ENCODE data around the gene NCR2. TPM values are rescaled to one million over a fixed set of nuclear protein-coding genes. Genes with fewer than 3 reads are reported as not detected.

The NCR2 gene
- total and polyA plus RNA-seq, 9 donors: not detected

- Histone ChIP-seq H3K36me3 (no peaks in the 10 kb centered on the region), H3K27me3 (peaks cover 3% of the 10 kb centered on the region), H3K4me1 (ENCODE audit: insufficient read depth) (peaks cover 2% of the 10 kb centered on the region), H3K27ac (no peak overlapping the region), H3K4me3 (no peak overlapping the region), H3K9me3 (no peaks in the 10 kb centered on the region)
- intact Hi-C loops (cut with DNase I): loop anchor here (2.0 to 5.0 kb wide), 4 partner anchors 225 to 315 kb away; no protein-coding TSS in a partner anchor
- DNase-seq: peak; percentile 20 to 56 (median 37)
- peak in 1 of 3 donors; percentile 12 for TF ChIP-seq CTCF (IDR thresholded peaks at IDR 0.05)
- no peak for TF ChIP-seq EP300 (IDR thresholded peaks at IDR 0.05)
- no peak for TF ChIP-seq POLR2A (IDR thresholded peaks at IDR 0.05)
- WGBS, 3 donors: 0 to 3% (median 2%) methylated on average over 2 of the region's 2 CpGs
These were observed 32.3 kb downstream of the NCR2 start for GRCh38 chr6:41367700-41368099.

- Histone ChIP-seq H3K4me1 (ENCODE audit: insufficient read depth) (peaks cover 11% of the 10 kb centered on the region), H3K4me3 (no peak overlapping the region), H3K36me3 (no peaks in the 10 kb centered on the region), H3K27ac (no peak overlapping the region), H3K27me3 (peaks cover 11% of the 10 kb centered on the region), H3K9me3 (no peaks in the 10 kb centered on the region)
- DNase-seq: no peak
- TF ChIP-seq POLR2A (IDR thresholded peaks at IDR 0.05) (no peak), CTCF (IDR thresholded peaks at IDR 0.05) (no peak), EP300 (IDR thresholded peaks at IDR 0.05) (no peak)
- intact Hi-C loops (cut with DNase I): loop anchor here in 2 of 4 donors (2.0 kb wide), 2 partner anchors 220 to 312 kb away; no protein-coding TSS in a partner anchor
- WGBS, 3 donors: 75 to 80% (median 80%) methylated on average over 6 of the region's 6 CpGs
These were observed 35.2 kb downstream of the NCR2 start for GRCh38 chr6:41370488-41371111.

- H3K4me3 ChIP-seq: peak overlapping the region; percentile 21
- peak in 2 of 5 donors; percentile 32 to 50 for DNase-seq
- no peak overlapping the region for H3K27ac ChIP-seq
- peaks cover 11% of the 10 kb centered on the region for H3K4me1 ChIP-seq (ENCODE audit: insufficient read depth)
- TF ChIP-seq EP300 (IDR thresholded peaks at IDR 0.05) (no peak), CTCF (IDR thresholded peaks at IDR 0.05) (no peak), POLR2A (IDR thresholded peaks at IDR 0.05) (no peak)
- no peaks in the 10 kb centered on the region for H3K9me3 ChIP-seq
- intact Hi-C loops (cut with DNase I): loop anchor here in 2 of 4 donors (2.0 kb wide), 2 partner anchors 219 to 311 kb away; no protein-coding TSS in a partner anchor
- H3K36me3 ChIP-seq: no peaks in the 10 kb centered on the region
- WGBS, 3 donors: 1 to 2% (median 2%) methylated on average over 39 of the region's 39 CpGs
- peaks cover 11% of the 10 kb centered on the region for H3K27me3 ChIP-seq
These were observed 36.1 kb downstream of the NCR2 start for GRCh38 chr6:41371461-41371991.

DNA sequence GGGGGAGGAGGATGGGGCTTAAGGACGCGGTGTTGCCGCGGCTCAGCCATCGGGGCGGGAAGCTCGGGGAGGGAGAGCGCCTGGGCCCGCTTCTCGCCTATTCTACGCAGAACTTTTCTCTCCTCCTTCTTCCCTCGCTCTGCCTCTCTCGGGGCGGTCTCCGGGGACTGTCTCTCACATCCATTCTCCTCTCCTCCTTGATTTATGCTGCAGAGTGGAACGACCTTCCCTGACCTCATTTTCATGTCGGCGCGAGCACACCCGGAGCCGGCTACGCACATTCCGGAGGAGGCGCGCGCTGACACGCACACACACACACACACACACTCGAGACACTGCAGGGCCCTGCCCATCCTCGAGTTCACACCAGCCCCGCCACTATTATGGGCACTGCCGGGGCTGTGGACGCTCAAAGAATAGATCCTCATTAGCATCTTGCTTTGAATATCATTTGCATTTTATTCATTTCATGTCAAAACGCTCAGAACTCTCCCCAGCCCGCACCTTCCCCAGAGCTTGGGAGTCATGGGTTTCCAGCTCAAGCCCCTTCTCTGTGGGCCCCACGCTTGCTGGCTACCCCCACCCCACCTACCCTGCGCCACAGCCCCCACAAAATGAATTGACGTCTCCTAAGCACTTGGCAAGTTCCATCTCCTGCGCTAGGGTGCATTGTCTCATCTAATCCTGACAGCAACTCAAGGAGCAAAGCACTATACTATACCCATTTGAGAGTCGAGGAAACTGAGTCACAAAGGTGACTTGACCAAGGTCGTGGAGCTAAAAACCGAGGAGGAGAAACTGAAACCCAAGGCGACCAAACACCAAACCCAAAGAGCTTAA lies 36.8 kb downstream of the NCR2 start:
- Histone ChIP-seq H3K27ac (no peak overlapping the region), H3K9me3 (no peaks in the 10 kb centered on the region), H3K27me3 (peaks cover 11% of the 10 kb centered on the region), H3K36me3 (no peaks in the 10 kb centered on the region), H3K4me1 (ENCODE audit: insufficient read depth) (peaks cover 11% of the 10 kb centered on the region), H3K4me3 (peak overlapping the region; percentile 21)
- WGBS, 3 donors: 1 to 3% (median 2%) methylated on average over 42 of the region's 42 CpGs
- intact Hi-C loops (cut with DNase I): loop anchor here in 2 of 4 donors (2.0 kb wide), 2 partner anchors 219 to 311 kb away; no protein-coding TSS in a partner anchor
- peak in 2 of 5 donors; percentile 21 to 48 for DNase-seq
- TF ChIP-seq CTCF (IDR thresholded peaks at IDR 0.05): no peak
- TF ChIP-seq EP300 (IDR thresholded peaks at IDR 0.05): no peak
- TF ChIP-seq POLR2A (IDR thresholded peaks at IDR 0.05): no peak

All from ovary (tissue), 9 donors.